ENCODE results near the gene PLRG1.

PLRG1 gene

GRCh38 chr4:154573190-154573870 lies 23.1 kb upstream of the PLRG1 start:
- no peak for DNase-seq

- no peak for DNase-seq
Measured at GRCh38 chr4:154569584-154569983, 19.4 kb upstream of the PLRG1 start.

DNA sequence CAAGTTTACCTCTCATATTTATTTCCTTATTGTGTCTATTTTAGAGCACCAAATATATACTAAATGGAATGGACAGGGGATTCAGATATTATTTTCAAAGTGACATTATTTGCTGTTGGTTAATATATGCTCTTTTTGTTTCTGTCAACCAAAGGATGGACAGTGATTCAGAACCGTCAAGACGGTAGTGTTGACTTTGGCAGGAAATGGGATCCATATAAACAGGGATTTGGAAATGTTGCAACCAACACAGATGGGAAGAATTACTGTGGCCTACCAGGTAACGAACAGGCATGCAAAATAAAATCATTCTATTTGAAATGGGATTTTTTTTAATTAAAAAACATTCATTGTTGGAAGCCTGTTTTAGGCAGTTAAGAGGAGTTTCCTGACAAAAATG lies 18.8 kb upstream of the PLRG1 start:
- no peak for DNase-seq

GRCh38 chr4:154566639-154567204 lies 16.5 kb upstream of the PLRG1 start:
- no peak for DNase-seq

- no peak for DNase-seq
Measured at GRCh38 chr4:154565704-154566103, 15.5 kb upstream of the PLRG1 start.

- DNase-seq: no peak
Measured at GRCh38 chr4:154564311-154564710, 14.1 kb upstream of the PLRG1 start.

GRCh38 chr4:154562697-154563254 lies 12.6 kb upstream of the PLRG1 start, which contains the start of gene FGB:
Gene FGB (plus strand): TSS chr4:154563011. CDS start chr4:154563019, 8 bp downstream.
- DNase-seq: no peak

DNA sequence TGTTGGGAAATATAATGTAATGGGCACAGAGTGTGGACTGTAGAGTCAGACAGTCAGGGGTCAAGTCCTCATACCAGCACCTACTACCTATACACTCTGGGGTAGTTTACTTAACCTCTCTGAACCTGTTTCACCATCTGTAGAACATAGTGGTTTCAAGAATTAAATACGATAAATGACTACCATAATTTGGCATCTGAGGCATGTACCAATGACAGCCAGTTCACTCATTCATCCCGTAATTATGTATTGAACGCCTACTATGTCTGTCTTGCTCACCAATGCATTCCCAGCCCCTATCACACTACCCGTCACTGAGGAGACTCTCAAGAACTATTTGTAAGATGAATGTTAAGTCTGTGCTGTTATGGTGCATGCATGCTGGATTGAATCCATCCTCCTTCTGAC lies 10.6 kb upstream of the PLRG1 start:
- no peak for DNase-seq

DNA sequence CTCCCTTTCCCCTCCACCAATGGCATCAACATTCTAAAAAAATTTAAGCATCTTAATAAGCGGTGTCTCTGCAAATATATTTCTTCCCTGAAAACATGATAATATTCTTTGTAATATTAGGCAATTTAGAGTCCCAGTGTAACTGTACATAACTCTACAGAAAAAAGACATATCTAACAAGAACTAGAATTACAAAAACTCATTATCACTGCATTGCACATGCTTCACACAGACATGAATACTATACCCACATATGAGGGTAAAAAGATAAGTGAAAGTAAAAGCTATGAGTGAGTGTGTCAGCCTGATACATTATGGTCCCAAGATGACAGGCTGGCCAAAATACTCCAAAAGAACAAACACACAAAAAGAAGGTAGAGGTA lies 10.2 kb upstream of the PLRG1 start:
- no peak for DNase-seq

GRCh38 chr4:154559494-154560418 lies 9.6 kb upstream of the PLRG1 start:
- DNase-seq: no peak

DNA sequence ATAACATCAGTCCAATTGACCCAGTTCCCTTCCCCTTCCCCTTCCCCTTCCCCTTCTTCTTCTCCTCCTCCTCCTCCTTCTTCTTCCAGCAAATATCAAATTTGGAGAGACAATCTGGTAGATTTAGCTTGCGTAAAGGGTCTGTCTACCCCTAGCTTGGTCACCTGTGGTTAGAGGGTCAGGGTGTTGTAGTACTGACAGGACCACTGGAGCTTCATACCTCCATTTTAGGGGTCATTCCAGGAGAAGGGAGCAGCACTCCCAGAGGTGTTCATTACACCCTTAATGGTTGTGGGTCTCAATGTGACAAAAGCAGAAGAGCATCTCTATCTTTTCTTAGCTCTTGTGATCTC lies 8.9 kb upstream of the PLRG1 start:
- DNase-seq: no peak

DNA sequence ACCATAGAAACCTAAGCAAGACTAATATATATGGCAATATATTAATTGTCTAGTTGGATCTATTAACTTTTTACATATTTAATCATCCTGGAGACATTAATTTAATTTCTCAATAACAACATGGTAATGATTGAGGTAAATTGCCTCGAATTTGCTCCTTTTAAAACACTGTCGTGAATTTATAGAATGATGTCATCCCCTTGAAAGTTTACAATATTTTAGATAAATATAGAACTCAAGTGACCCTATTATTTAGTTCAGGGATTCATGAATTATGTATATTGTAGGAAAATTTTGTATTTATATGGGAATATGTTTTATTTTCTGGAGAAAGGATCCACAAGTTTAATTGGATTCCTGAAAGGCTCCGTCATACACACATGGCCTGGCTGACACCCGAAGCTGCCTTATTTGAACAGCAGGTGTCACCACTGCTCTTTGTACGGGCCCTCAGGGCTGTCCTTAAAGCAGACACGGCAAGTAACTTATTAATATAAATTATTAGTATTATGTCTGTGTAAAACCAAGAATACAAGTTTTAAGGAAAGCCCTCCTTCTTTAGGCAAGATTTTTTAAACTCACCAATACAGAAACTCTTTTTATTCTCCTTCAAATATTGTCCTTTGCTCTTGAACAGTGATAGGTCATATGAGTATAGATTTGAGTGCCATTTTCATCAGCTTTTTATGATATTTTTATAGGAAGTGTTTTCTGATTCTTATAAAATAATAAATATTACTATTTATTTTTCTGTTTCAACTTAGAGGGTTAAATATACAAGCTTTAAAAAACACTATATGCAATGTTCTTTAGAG lies 1.9 kb upstream of the PLRG1 start:
- DNase-seq: peak; percentile 48 to 49

DNA sequence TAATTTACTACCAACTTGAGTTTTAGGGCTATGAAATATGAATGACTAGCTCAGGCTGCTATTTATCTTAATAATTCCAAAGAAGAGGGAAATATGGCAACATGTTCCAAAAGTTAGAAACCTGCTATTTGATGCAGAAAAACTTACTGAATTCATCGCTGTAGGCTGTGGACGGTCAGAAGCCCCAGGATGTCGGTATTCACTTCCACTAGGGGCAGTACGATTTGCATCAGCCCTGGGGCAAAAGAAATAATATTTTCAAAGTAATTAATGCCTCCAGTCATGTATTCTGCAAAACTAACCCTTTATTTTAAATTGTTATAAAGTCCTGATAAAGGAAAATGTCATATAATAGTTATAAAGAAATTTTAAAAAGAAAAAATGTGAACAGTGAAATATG lies 4.5 kb downstream of the PLRG1 start:
- DNase-seq: no peak

GRCh38 chr4:154542271-154542879 lies 7.8 kb downstream of the PLRG1 start:
- no peak for DNase-seq

DNA sequence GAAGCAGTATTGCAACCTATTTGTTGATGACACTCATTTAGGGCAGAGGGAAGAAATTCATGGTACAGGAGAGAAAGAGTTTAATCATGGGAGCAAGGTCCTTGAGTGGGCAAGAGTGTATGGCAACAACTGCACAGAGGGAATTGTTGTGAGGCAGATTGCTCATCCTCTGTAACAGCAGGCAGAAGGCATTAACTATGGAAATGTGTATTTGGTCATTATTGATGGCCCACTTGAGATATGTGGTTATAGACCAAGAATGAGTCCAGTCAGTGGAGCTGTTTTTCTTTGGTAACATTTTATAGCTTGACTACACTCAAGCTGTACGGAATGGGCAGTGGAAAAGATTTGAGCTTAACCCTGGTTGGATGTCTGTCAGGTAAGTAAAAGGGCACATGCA lies 15.9 kb downstream of the PLRG1 start:
- DNase-seq: no peak

DNA sequence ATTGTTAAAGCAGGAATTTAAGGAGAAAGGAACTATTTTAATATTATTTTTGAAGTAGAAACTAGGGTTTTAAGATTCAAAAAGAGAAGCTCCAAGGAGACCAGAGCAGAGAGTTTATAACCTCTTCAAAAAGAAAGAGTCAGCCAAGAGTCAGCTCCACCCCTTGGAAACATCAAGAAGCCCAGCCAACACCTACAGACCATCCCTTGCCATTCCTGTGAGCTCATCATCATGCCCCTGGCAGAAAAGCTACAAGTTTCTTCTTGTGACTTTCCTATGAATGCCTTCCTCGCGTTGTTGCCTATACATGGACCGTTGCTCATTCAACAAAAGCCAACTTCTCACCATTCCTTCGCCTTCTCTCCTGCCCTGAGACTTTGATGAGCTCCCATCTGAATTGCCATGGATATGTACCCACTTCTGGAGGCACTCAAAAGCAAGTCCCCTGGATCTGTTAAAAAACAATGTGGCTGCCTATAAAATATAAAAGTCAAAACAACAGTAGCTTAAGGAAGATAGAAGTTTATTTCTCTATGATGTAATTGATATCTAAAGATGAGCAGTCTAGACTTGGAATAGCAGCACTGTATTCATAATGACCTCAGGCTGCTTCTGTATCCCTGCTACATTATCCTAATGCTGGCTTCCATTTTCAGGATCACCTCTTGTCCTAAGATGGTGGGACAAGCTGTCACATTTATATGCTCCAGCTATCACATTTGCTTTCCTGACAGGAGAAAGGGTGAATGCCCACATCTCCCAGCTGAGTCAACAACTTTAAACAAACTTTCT lies 20.3 kb downstream of the PLRG1 start:
- no peak for DNase-seq

DNA sequence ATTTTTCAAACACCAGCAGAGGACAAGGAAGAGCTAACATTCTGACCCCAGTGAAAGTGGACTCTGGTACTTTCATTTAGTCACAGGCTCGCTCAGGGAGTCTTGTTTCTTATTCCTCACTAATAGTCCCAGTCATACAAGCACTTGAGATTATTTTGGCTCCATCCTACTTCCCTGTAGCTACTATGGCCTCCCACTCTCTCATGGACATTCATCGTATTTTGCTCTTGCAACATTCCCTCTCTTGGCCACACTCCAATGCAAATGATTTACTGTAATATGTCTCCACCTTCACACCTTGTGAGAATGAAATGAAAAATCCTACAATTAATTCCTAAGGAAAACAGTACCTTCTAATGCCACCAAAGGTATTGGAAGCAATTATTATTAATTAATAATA lies 21.3 kb downstream of the PLRG1 start:
- DNase-seq: no peak

- no peak for DNase-seq
Measured at GRCh38 chr4:154527308-154527707, 22.9 kb downstream of the PLRG1 start.

- DNase-seq: no peak
Measured at GRCh38 chr4:154526151-154526550, 24.0 kb downstream of the PLRG1 start.

DNA sequence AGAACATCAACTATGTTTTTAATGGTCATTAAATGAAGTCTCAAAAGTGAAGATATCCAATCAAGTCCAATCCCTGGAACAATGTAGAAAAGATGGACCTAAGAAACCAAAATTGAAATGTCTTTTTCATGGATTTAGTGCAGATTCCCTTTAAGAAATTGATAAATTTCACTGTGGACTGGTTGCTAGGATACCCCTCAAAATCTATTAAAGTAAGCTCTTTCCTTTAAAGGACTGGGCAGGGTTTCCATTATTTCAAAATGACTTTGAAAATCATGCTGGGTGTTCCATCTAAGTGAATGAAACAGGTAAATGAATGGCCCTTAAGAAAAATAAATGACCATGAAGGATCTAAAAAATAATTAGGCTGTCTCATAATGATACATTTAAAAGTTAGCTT lies 28.6 kb downstream of the PLRG1 start:
- DNase-seq: no peak

GRCh38 chr4:154519214-154519613 lies 31.0 kb downstream of the PLRG1 start:
- DNase-seq: no peak
